Parathyroid adenoma (tissue), 2 donors: Measurements from ENCODE around the gene RERE.

Experiments used
- H2AFZ ChIP-seq: fragments of 300-600 bp; sonication (generic); one replicate; pipeline ENCODE4 v1.7.0; 2017; ENCODE audit warnings: antibody characterized with exemption, mild to moderate bottlenecking
- H3K27ac ChIP-seq: fragments of 300-600 bp; sonication (generic); one replicate; pipeline ENCODE4 v1.7.0; 2017
- H3K27me3 ChIP-seq: fragments of 300-600 bp; sonication (generic); one replicate; pipeline ENCODE4 v1.7.0; 2017; ENCODE audit warnings: low read length; ENCODE audit not compliant: control insufficient read depth, insufficient read depth
- H3K36me3 ChIP-seq: fragments of 300-600 bp; sonication (generic); one replicate; pipeline ENCODE4 v1.7.0; 2017; ENCODE audit warnings: low read length; ENCODE audit not compliant: control insufficient read depth, insufficient read depth
- H3K4me1 ChIP-seq: fragments of 300-600 bp; sonication (generic); one replicate; pipeline ENCODE4 v1.7.0; 2017; ENCODE audit warnings: control low read depth
- H3K4me2 ChIP-seq: fragments of 300-600 bp; sonication (generic); one replicate; pipeline ENCODE4 v1.7.0; 2017; ENCODE audit warnings: low read length
- H3K4me3 ChIP-seq: fragments of 300-600 bp; sonication (generic); one replicate; pipeline ENCODE4 v1.7.0; 2017; ENCODE audit warnings: low read depth, low read length
- H3K79me2 ChIP-seq: fragments of 300-600 bp; sonication (generic); one replicate; pipeline ENCODE4 v1.7.0; 2017; ENCODE audit warnings: control low read depth
- H3K9ac ChIP-seq: fragments of 300-600 bp; sonication (generic); one replicate; pipeline ENCODE4 v1.7.0; 2017; ENCODE audit warnings: mild to moderate bottlenecking
- H3K9me3 ChIP-seq: fragments of 300-600 bp; sonication (generic); one replicate; pipeline ENCODE4 v1.7.0; 2017; ENCODE audit warnings: low read length; ENCODE audit not compliant: control insufficient read depth
- TF ChIP-seq, protein P1 (sequence below): fragments of 300-600 bp; sonication (generic); IDR thresholded peaks from one replicate; pipeline ENCODE4 v1.7.0; 2017; ENCODE audit warnings: antibody characterized with exemption, mild to moderate bottlenecking
- donor health status: primary hyperparathyroidism.

The RERE gene

DNA sequence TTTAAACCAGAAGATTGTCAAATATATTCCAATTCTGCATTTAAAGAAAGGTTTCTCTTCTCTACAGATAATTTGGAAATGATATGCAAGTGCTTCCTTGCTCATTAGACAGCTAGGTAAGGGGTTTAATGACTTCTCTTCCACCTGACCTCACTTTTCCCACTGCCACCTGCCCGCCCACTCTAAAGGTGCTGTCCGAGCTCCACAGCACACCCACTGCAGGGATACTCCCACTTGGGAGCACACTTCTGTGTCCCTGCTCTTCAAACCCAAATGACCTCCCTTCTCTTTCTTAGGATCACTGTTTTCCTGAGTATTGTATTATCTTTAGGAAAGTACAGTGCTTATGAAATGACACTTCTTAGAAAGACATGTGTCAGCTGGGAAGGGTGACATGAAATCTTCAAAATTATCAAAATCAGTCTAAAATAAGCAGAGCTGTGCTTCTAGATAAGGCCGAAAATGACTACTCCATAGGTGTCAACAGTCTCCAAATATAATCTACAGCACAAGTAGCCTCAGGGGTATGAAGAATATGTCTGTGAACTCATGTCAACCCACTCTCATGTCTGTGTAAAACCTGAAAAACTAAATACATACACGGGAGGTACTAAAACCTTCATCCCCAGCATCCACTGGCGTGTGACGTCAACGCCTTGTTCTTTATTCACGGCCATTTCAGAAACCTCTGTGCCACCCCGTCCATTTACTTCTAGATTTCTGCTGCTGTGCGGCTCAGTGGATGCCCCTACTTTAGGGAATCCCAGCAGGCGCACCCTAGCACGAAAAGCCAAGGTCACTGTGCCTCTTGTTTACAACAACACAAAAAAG is 428.5 kb downstream of the RERE start:
- peaks cover 6% of the 10 kb centered on the region for H3K4me1 ChIP-seq

DNA sequence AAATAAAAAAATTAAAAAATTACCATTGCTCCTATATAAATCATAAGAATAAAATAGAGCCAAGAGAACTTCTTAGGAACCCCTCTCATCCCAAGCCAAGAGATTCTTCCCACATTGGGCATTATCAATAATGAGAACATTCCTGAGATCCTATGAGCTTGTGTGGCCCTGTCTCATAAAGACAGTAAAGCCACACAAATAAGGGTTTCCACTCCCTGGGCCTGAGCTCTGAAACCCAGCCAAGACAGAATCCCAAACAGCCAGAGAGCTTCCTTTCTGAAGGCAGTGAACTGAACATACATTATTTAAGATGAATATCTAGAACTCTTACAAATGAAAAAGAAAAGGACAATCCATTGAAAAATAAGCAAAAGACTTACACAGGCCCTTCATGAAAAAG is 431.2 kb downstream of the RERE start:
- Histone ChIP-seq H3K9me3 (no peaks in the 10 kb centered on the region), H3K79me2 (peaks cover 29% of the 10 kb centered on the region), H3K4me2 (no peak overlapping the region), H3K9ac (no peak overlapping the region), H3K4me3 (no peak overlapping the region), H2AFZ (no peak overlapping the region), H3K36me3 (no peaks in the 10 kb centered on the region), H3K4me1 (peaks cover 3% of the 10 kb centered on the region), H3K27me3 (no peaks in the 10 kb centered on the region), H3K27ac (no peak overlapping the region)
- TF ChIP-seq, protein P1, sequence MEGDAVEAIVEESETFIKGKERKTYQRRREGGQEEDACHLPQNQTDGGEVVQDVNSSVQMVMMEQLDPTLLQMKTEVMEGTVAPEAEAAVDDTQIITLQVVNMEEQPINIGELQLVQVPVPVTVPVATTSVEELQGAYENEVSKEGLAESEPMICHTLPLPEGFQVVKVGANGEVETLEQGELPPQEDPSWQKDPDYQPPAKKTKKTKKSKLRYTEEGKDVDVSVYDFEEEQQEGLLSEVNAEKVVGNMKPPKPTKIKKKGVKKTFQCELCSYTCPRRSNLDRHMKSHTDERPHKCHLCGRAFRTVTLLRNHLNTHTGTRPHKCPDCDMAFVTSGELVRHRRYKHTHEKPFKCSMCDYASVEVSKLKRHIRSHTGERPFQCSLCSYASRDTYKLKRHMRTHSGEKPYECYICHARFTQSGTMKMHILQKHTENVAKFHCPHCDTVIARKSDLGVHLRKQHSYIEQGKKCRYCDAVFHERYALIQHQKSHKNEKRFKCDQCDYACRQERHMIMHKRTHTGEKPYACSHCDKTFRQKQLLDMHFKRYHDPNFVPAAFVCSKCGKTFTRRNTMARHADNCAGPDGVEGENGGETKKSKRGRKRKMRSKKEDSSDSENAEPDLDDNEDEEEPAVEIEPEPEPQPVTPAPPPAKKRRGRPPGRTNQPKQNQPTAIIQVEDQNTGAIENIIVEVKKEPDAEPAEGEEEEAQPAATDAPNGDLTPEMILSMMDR, result no peak

More for the DNA sequence above, 428.5 kb downstream of the RERE start:
- Histone ChIP-seq H3K9ac (no peak overlapping the region), H3K27me3 (no peaks in the 10 kb centered on the region), H3K9me3 (no peaks in the 10 kb centered on the region), H3K4me3 (no peak overlapping the region), H3K79me2 (peaks cover 29% of the 10 kb centered on the region), H2AFZ (no peak overlapping the region), H3K4me2 (no peak overlapping the region), H3K36me3 (no peaks in the 10 kb centered on the region), H3K27ac (no peak overlapping the region)
- TF ChIP-seq, protein P1, result no peak

DNA sequence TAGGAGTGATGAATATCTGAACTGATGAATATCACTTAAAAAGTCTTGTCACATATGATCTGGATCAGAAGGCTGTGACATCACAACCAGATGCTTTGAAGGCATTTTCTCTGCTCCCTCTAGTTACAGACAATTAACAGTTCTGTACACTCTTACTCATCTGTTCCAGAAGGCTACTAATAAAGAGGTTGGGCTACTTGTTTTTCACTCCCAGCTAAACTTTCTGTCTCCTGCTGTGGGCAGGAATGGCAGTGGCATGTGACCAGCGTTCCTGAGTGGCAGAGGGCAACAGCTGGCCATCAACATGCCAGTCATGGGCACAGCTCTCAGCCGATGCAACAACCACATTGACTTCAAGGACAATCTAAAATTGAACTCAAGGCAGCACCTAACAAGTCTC is 432.9 kb downstream of the RERE start:
- no peak overlapping the region for H3K9ac ChIP-seq
- no peaks in the 10 kb centered on the region for H3K36me3 ChIP-seq
- H3K27ac ChIP-seq, result no peak overlapping the region
- no peak overlapping the region for H3K4me3 ChIP-seq
- H3K79me2 ChIP-seq, result peaks cover 26% of the 10 kb centered on the region
- no peak overlapping the region for H3K4me2 ChIP-seq
- H2AFZ ChIP-seq, result no peak overlapping the region
- no peaks in the 10 kb centered on the region for H3K27me3 ChIP-seq
- H3K9me3 ChIP-seq, result no peaks in the 10 kb centered on the region
- TF ChIP-seq, protein P1, result no peak
- H3K4me1 ChIP-seq, result peaks cover 3% of the 10 kb centered on the region

DNA sequence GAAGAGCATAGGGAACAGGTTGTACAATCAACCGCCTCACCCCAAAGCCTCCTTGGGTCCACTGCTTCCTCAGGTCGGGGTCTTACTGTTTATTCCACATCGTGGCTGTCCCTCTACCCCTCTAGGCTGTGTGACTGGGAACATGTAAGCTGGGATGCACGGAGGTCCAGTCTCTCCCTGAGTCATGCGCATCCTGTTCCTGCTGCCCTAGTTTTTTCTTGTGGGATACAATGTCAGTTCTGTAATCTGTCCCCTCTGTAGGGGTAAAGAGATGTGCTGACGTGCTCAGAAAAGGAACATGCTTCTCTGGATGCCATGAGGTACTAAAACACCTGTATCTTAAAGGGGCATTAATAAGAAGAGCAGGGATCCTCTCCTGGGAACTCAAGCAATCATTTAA is 433.4 kb downstream of the RERE start:
- TF ChIP-seq, protein P1, result no peak
- Histone ChIP-seq H3K9ac (no peak overlapping the region), H3K36me3 (no peaks in the 10 kb centered on the region), H3K4me1 (peaks cover 3% of the 10 kb centered on the region), H3K79me2 (peaks cover 29% of the 10 kb centered on the region), H3K4me2 (no peak overlapping the region), H3K9me3 (no peaks in the 10 kb centered on the region), H3K4me3 (no peak overlapping the region), H3K27ac (no peak overlapping the region), H2AFZ (no peak overlapping the region), H3K27me3 (no peaks in the 10 kb centered on the region)
